Measurements from ENCODE around the gene MB. TPM values are rescaled to one million over a fixed set of nuclear protein-coding genes. Genes with fewer than 3 reads are reported as not detected.

MB gene
- total and polyA plus RNA-seq, 3 donors from 2014 or later: 0.93 to 62.6 (median 2.2) TPM

DNA sequence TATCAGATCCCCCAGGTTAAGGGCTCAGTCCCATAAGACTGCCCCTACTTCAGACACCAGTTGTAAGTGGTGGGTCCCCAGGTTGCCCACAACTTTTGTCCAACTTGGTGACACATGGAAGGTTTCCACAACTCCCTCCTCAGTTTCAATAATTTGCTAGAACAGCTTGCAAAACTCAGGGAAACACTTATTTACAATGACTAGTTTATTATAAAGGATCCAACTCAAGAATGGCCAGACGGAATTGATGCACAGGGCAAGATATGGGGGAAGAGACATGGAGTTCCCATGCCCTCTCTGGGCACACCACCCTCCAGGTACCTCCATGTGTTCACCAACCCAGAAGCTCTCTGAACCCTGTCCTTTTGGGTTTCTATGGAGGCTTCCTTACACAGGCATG lies 36.7 kb upstream of the MB start:
- Histone ChIP-seq H3K27ac (no peak overlapping the region), H3K27me3 (no peaks in the 10 kb centered on the region), H3K9me3 (no peaks in the 10 kb centered on the region), H3K36me3 (ENCODE audit: low read depth, missing control alignments) (no peaks in the 10 kb centered on the region), H3K4me3 (no peak overlapping the region), H3K4me1 (peaks cover 6% of the 10 kb centered on the region)
- intact Hi-C loops (cut with DNase I; ENCODE audit: low total_unique reads): no loop called here
- 87 to 94% methylated on average over 1 of the region's 1 CpG for WGBS, 2 donors
- TF ChIP-seq, protein P1, sequence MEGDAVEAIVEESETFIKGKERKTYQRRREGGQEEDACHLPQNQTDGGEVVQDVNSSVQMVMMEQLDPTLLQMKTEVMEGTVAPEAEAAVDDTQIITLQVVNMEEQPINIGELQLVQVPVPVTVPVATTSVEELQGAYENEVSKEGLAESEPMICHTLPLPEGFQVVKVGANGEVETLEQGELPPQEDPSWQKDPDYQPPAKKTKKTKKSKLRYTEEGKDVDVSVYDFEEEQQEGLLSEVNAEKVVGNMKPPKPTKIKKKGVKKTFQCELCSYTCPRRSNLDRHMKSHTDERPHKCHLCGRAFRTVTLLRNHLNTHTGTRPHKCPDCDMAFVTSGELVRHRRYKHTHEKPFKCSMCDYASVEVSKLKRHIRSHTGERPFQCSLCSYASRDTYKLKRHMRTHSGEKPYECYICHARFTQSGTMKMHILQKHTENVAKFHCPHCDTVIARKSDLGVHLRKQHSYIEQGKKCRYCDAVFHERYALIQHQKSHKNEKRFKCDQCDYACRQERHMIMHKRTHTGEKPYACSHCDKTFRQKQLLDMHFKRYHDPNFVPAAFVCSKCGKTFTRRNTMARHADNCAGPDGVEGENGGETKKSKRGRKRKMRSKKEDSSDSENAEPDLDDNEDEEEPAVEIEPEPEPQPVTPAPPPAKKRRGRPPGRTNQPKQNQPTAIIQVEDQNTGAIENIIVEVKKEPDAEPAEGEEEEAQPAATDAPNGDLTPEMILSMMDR (IDR thresholded peaks at IDR 0.05): no peak
- TF ChIP-seq POLR2A (IDR thresholded peaks at IDR 0.05): no peak
- no peak for DNase-seq

DNA sequence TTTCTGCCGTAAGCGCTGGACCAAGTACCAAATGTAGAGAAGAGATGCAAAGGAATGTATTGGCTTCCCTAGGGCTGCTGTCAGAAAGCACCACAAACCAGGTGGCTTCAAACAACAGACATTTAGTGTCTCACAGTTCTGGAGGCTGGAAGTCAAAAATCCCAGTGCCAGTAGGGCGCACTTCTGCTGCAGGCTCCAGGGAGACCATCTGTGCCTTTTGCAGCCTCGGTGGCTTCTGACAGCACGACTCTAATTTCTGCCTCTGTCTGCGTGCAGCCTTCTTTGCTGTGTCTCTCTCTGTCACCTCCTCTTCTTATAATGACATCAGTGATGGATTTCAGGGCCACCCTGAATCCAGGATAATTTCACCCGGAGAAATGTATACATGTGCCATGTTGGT lies 34.0 kb upstream of the MB start:
- intact Hi-C loops (cut with DNase I; ENCODE audit: low total_unique reads): no loop called here
- no peak overlapping the region for H3K4me3 ChIP-seq
- no peak for DNase-seq
- no peaks in the 10 kb centered on the region for H3K9me3 ChIP-seq
- no peaks in the 10 kb centered on the region for H3K36me3 ChIP-seq (ENCODE audit: low read depth, missing control alignments)
- H3K4me1 ChIP-seq: peaks cover 24% of the 10 kb centered on the region
- TF ChIP-seq, protein P1 (IDR thresholded peaks at IDR 0.05): no peak
- no peak for TF ChIP-seq POLR2A (IDR thresholded peaks at IDR 0.05)
- no peaks in the 10 kb centered on the region for H3K27me3 ChIP-seq
- H3K27ac ChIP-seq: no peak overlapping the region
- WGBS, 2 donors: 96 to 99% methylated on average over 7 of the region's 7 CpGs

DNA sequence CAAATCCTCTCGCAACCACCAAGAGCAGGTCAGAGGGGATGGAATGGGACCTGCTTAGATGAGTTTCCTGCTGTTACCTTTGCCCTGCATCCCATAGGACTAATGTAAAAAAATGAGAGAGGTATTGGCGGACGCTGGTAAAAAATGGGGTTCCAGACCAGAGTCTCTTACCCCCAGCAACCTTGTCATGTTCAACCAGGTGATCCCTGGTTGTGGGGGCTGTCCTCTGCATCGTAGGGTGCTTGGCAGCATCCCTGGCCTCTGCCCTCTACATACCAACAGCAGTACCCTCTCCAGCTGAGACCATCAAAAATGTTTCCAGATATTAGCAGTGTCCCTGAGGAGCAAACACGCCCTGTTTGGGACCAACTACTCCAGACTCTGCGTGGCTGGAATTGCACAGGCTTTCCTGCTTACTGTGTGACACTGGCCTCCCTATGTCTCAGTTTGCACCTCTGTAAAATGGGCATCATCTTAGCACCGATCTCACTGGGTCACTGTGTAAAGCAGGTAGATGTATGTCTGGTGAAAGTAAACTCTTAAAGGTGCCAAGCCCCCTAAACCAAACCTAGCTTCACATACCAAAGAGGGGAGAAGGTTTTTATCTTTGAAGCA lies 32.6 kb upstream of the MB start:
- H3K36me3 ChIP-seq (ENCODE audit: low read depth, missing control alignments): no peaks in the 10 kb centered on the region
- no peak for DNase-seq
- no peaks in the 10 kb centered on the region for H3K9me3 ChIP-seq
- 70 to 81% methylated on average over 7 of the region's 7 CpGs for WGBS, 2 donors
- TF ChIP-seq POLR2A (IDR thresholded peaks at IDR 0.05): no peak
- TF ChIP-seq, protein P1 (IDR thresholded peaks at IDR 0.05): no peak
- H3K27me3 ChIP-seq: no peaks in the 10 kb centered on the region
- intact Hi-C loops (cut with DNase I; ENCODE audit: low total_unique reads): no loop called here
- H3K4me3 ChIP-seq: no peak overlapping the region
- no peak overlapping the region for H3K27ac ChIP-seq
- H3K4me1 ChIP-seq: peaks cover 33% of the 10 kb centered on the region

DNA sequence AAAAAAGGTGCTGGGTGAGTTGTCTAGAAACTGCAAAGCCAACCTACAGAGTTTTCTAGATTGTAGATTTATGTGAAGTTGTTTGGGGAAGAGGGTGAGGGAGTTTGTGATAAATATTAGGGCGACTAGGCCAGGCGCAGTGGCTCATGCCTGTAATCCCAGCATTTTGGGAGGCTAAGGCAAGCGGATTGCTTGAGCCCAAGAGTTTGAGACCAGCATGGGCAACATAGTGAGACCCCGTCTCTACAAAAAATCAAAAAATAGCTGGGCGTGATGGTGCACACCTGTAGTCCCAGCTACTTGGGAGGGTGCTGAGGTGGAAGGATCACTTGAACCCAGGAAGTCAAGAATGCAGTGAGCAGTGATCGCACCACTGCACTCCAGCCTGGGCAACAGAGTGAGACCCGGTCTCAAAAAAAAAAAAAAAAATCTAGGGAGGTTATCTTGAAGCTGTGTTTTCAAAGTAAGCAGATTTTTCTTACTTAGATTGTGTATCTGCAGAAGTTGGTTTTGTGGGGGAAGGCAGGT lies 32.0 kb upstream of the MB start:
- intact Hi-C loops (cut with DNase I; ENCODE audit: low total_unique reads): no loop called here
- Histone ChIP-seq H3K4me3 (peak overlapping the region; percentile 51 to 67), H3K27ac (peak overlapping the region; percentile 80 to 89), H3K9me3 (no peaks in the 10 kb centered on the region), H3K27me3 (no peaks in the 10 kb centered on the region), H3K36me3 (ENCODE audit: low read depth, missing control alignments) (no peaks in the 10 kb centered on the region), H3K4me1 (peaks cover 33% of the 10 kb centered on the region)
- 66 to 68% methylated on average over 7 of the region's 7 CpGs for WGBS, 2 donors
- TF ChIP-seq, protein P1 (IDR thresholded peaks at IDR 0.05): no peak
- no peak for TF ChIP-seq POLR2A (IDR thresholded peaks at IDR 0.05)
- DNase-seq: no peak

Measured in testis (tissue), 3 donors.